SK-N-SH (cell line): ENCODE measurements around the gene CISD1. TPM values are rescaled to one million over a fixed set of nuclear protein-coding genes. Genes with fewer than 3 reads are reported as not detected.
"Not testable (repeated sequence)": the region's sequence is repeated elsewhere in the genome, so short reads cannot be mapped to it uniquely, and the experiment has no call there.

ENCODE experiments used
- CTCF ChIA-PET: fragments of 300-600, 350-600 bp; formaldehyde crosslinking; extraction: SDS; loops from one replicate; lab custom pipeline; 2021; lab: Yijun Ruan, JAX
- POLR2A ChIA-PET: fragments of 350-600 bp; sonication (Branson Sonifier 250); formaldehyde crosslinking; extraction: SDS; loops from one replicate; lab custom pipeline; 2020; ENCODE audit warnings: antibody characterized with exemption, inconsistent platforms; lab: Yijun Ruan, JAX
- DNase-seq: peaks from one replicate; pipeline ENCODE4 v3.0.0; 2012
- H2AFZ ChIP-seq: fragments of 200-600 bp; sonication (generic); 2 replicates; pipeline ENCODE4 v1.8.1; 2016; ENCODE audit warnings: antibody characterized with exemption, mild to moderate bottlenecking, low read depth
- H3F3A ChIP-seq: fragments of 200-600 bp; sonication (generic); replicated peaks from 2 replicates; pipeline ENCODE3; 2016; ENCODE audit warnings: antibody characterized with exemption, mild to moderate bottlenecking; ENCODE audit not compliant: insufficient read depth
- H3K27ac ChIP-seq, 2 experiments: fragments of 200-500 bp in 1 of 2; fragments of 200-600 bp in 1 of 2; sonication (Bioruptor generic) in 1 of 2; sonication (generic), shearing (Covaris generic) in 1 of 2; 2 replicates each; pipeline versions ENCODE4 v1.5.1 to v1.6.1; 2014 to 2016; ENCODE audit warnings: low read depth in 2 of 2, inconsistent platforms in 1 of 2, low read length in 1 of 2, mild to moderate bottlenecking in 1 of 2, mixed read lengths in 1 of 2
- H3K27me3 ChIP-seq: fragments of 200-600 bp; sonication (generic), shearing (Covaris generic); 2 replicates; pipeline ENCODE4 v1.6.1; 2016; ENCODE audit warnings: mixed run types; ENCODE audit not compliant: insufficient read depth
- H3K36me3 ChIP-seq, 2 experiments: fragments of 200-500 bp in 1 of 2; fragments of 200-600 bp in 1 of 2; sonication (Bioruptor generic) in 1 of 2; sonication (generic) in 1 of 2; replicated peaks in 1 of 2; 2 replicates each; pipeline versions ENCODE3 to v1.5.1; 2014 to 2016; ENCODE audit warnings: low read length in 1 of 2, mild to moderate bottlenecking in 1 of 2; ENCODE audit not compliant: insufficient read depth in 2 of 2, control insufficient read depth in 1 of 2
- H3K4me1 ChIP-seq, 2 experiments: fragments of 200-500 bp in 1 of 2; fragments of 200-600 bp in 1 of 2; sonication (Bioruptor generic) in 1 of 2; sonication (generic), shearing (Covaris generic) in 1 of 2; 2 replicates each; pipeline versions ENCODE4 v1.5.1 to v1.6.1; 2014 to 2016; ENCODE audit warnings: low read depth in 1 of 2, low read length in 1 of 2, mixed run types in 1 of 2; ENCODE audit not compliant: insufficient read depth in 2 of 2, control insufficient read depth in 1 of 2
- H3K4me2 ChIP-seq: fragments of 200-600 bp; sonication (generic), shearing (Covaris generic); 2 replicates; pipeline ENCODE4 v1.6.1; 2017; ENCODE audit warnings: mixed run types
- H3K4me3 ChIP-seq, 2 experiments: fragments of 200-500 bp in 1 of 2; fragments of 200-600 bp in 1 of 2; sonication (Bioruptor generic) in 1 of 2; sonication (generic), shearing (Covaris generic) in 1 of 2; 2 replicates each; pipeline versions ENCODE4 v1.5.1 to v1.8.1; 2014 to 2016; ENCODE audit warnings: low read depth in 2 of 2, inconsistent platforms in 1 of 2, low read length in 1 of 2, mild to moderate bottlenecking in 1 of 2, mixed read lengths in 1 of 2, moderate library complexity in 1 of 2
- H3K79me2 ChIP-seq: fragments of 200-600 bp; sonication (generic); 2 replicates; pipeline ENCODE4 v1.8.1; 2017; ENCODE audit warnings: mild to moderate bottlenecking; ENCODE audit not compliant: insufficient read depth
- H3K9ac ChIP-seq: fragments of 200-600 bp; sonication (generic); 2 replicates; pipeline ENCODE4 v1.6.1; 2017; ENCODE audit warnings: mixed run types
- H3K9me2 ChIP-seq: fragments of 200-600 bp; sonication (generic); 2 replicates; pipeline ENCODE4 v1.6.1; 2017; ENCODE audit warnings: mixed run types
- H3K9me3 ChIP-seq: fragments of 200-600 bp; sonication (generic); 2 replicates; pipeline ENCODE4 v1.6.1; 2017; ENCODE audit warnings: mixed run types, mild to moderate bottlenecking, moderate library complexity
- H4K20me1 ChIP-seq: fragments of 200-600 bp; sonication (generic); 2 replicates; pipeline ENCODE4 v1.6.1; 2017; ENCODE audit warnings: mild to moderate bottlenecking, mixed run types; ENCODE audit not compliant: insufficient read depth
- CHD2 ChIP-seq: fragments of 150-350 bp; IDR thresholded peaks from 2 replicates; pipeline ENCODE4 v1.6.1; 2018; ENCODE audit warnings: low read length; ENCODE audit not compliant: partially characterized antibody
- CTCF ChIP-seq: fragments of 200-600 bp; sonication (generic); IDR thresholded peaks from 2 replicates; pipeline ENCODE4 v1.6.1; 2017; ENCODE audit warnings: antibody characterized with exemption, mild to moderate bottlenecking, moderate library complexity
- EZH2phosphoT487 ChIP-seq: fragments of 200-600 bp; sonication (generic); IDR thresholded peaks from 2 replicates; pipeline ENCODE4 v1.6.1; 2017; ENCODE audit warnings: low read depth, mixed run types, mild to moderate bottlenecking, antibody characterized with exemption, moderate library complexity, borderline replicate concordance
- FOXM1 ChIP-seq: IDR thresholded peaks from 2 replicates; pipeline ENCODE4 v1.4.0; 2012; ENCODE audit warnings: low read depth, mild to moderate bottlenecking
- GABPA ChIP-seq: IDR thresholded peaks from 2 replicates; pipeline ENCODE4 v1.4.0; 2012; ENCODE audit warnings: low read depth, mild to moderate bottlenecking
- GATA2 ChIP-seq: sonication (generic); formaldehyde crosslinking; IDR thresholded peaks from 2 replicates; pipeline ENCODE4 v1.5.0; 2020; ENCODE audit warnings: mild to moderate bottlenecking, missing genetic modification reagents
- IRF3 ChIP-seq: fragments of 150-350 bp; IDR thresholded peaks from 2 replicates; pipeline ENCODE4 v1.6.1; 2016; ENCODE audit warnings: mild to moderate bottlenecking, low read depth, low read length
- MXI1 ChIP-seq: IDR thresholded peaks from 2 replicates; pipeline ENCODE4 v1.6.1; 2012; ENCODE audit warnings: mild to moderate bottlenecking, low read depth, low read length, improper control_type of control experiment
- NFIC ChIP-seq: IDR thresholded peaks from 2 replicates; pipeline ENCODE4 v1.4.0; 2012; ENCODE audit warnings: borderline replicate concordance
- RAD21 ChIP-seq: IDR thresholded peaks from 2 replicates; pipeline ENCODE4 v1.6.1; 2012; ENCODE audit warnings: mild to moderate bottlenecking, low read length
- RFX5 ChIP-seq: IDR thresholded peaks from 2 replicates; pipeline ENCODE4 v1.6.1; 2012; ENCODE audit warnings: mild to moderate bottlenecking, improper control_type of control experiment, low read length
- SIN3A ChIP-seq: IDR thresholded peaks from 2 replicates; pipeline ENCODE4 v1.6.1; 2012; ENCODE audit warnings: low read depth, mild to moderate bottlenecking, low read length, moderate library complexity, borderline replicate concordance
- TAF1 ChIP-seq: IDR thresholded peaks from 2 replicates; pipeline ENCODE4 v1.6.1; 2012; ENCODE audit warnings: low read depth, mild to moderate bottlenecking, low read length, moderate library complexity, borderline replicate concordance
- TCF12 ChIP-seq: IDR thresholded peaks from 2 replicates; pipeline ENCODE4 v1.4.0; 2012
- TEAD4 ChIP-seq: IDR thresholded peaks from 2 replicates; pipeline ENCODE4 v1.4.0; 2012; ENCODE audit warnings: mild to moderate bottlenecking, borderline replicate concordance; ENCODE audit not compliant: insufficient read depth
- YY1 ChIP-seq: IDR thresholded peaks from 2 replicates; pipeline ENCODE4 v1.4.0; 2012; ENCODE audit warnings: low read depth, mild to moderate bottlenecking
- WGBS: methylation state at CpG from one replicate; pipeline ENCODE4 v1.1.6; 2017; ENCODE audit warnings: low lambda C conversion rate; 5-methylcytosine and 5-hydroxymethylcytosine counted together
- polyA plus RNA-seq, 3 experiments: library from polyadenylated mRNA; depleted of rRNA; stranded (reverse); fragments of >200 nt; gene quantifications; 2 replicates each; pipeline ENCODE4 v1.2.3, GENCODE V29; 2012

Gene CISD1
- polyA plus RNA-seq, 1 of the 3 experiments (the other 2 are of a cell fraction): 34.1 TPM

- Histone ChIP-seq H3K79me2 (peaks cover 35% of the 10 kb centered on the region), H3K4me3 (no peak overlapping the region; a peak in 1 of 4 replicates), H2AFZ (no peak overlapping the region), H3K27me3 (no peaks in the 10 kb centered on the region), H3K9ac (no peak overlapping the region), H3K9me2 (no peaks in the 10 kb centered on the region), H3K4me2 (no peak overlapping the region), H3F3A (no peaks in the 10 kb centered on the region), H3K36me3 (peaks cover 0 to 16% of the 10 kb centered on the region in 2 experiments), H3K4me1 (no peaks in the 10 kb centered on the region), H4K20me1 (no peaks in the 10 kb centered on the region), H3K27ac (no peak overlapping the region), H3K9me3 (no peaks in the 10 kb centered on the region)
- WGBS: 20% methylated on average over 1 of the region's 1 CpG
- TF ChIP-seq YY1 (no peak), NFIC (no peak), SIN3A (no peak), TCF12 (no peak), MXI1 (no peak), IRF3 (no peak), GABPA (no peak), RFX5 (no peak), CHD2 (no peak), EZH2phosphoT487 (no peak), TEAD4 (no peak), GATA2 (CRISPR knock-in tag) (no peak), CTCF (no peak), RAD21 (no peak), TAF1 (no peak), FOXM1 (no peak)
- no peak for DNase-seq
- ChIA-PET CTCF (interaction anchor here (0.6 kb wide), 1 partner anchor 137 kb away, joined by 3 read pairs; no protein-coding TSS in a partner anchor), POLR2A (no interaction called here)
These were observed 14.3 kb upstream of the CISD1 start for GRCh38 chr10:58254644-58255043.

- H4K20me1 ChIP-seq, H3K9me3 ChIP-seq, H3K9ac ChIP-seq, H3F3A ChIP-seq, H3K9me2 ChIP-seq, DNase-seq, H3K4me2 ChIP-seq, CTCF ChIA-PET, POLR2A ChIA-PET, H2AFZ ChIP-seq, H3K4me3 ChIP-seq, H3K4me1 ChIP-seq, H3K27ac ChIP-seq, H3K27me3 ChIP-seq: not testable (repeated sequence)
- H3K79me2 ChIP-seq: peaks cover 41% of the 10 kb centered on the region
- WGBS: 91% methylated on average over 7 of the region's 7 CpGs
- peaks cover 0 to 16% of the 10 kb centered on the region in 2 experiments for H3K36me3 ChIP-seq
These were observed 12.8 kb upstream of the CISD1 start for GRCh38 chr10:58256013-58256780.
